Measurements from ENCODE around the gene TMEM143.

Gene TMEM143

GRCh38 chr19:48385461-48386087 is 21.8 kb upstream of the TMEM143 start:
- ChIA-PET CTCF (interaction anchor here (1.0 kb wide), 1 partner anchor 12 kb away, joined by 3 read pairs; no protein-coding TSS in a partner anchor), POLR2A (no interaction called here)
- no peak overlapping the region for H3K4me3 ChIP-seq (ENCODE audit: low read depth, low read length)
- DNase-seq (ENCODE audit: low read depth, low spot score): no peak
- TF ChIP-seq CTCF (IDR thresholded peaks at IDR 0.05; ENCODE audit: insufficient read depth, low read length, missing control alignments): no peak

- DNase-seq (ENCODE audit: low read depth, low spot score): no peak
- H3K4me3 ChIP-seq (ENCODE audit: low read depth, low read length): no peak overlapping the region
- POLR2A ChIA-PET: no interaction called here
- TF ChIP-seq CTCF (IDR thresholded peaks at IDR 0.05; ENCODE audit: insufficient read depth, low read length, missing control alignments): no peak
- CTCF ChIA-PET: interaction anchor here (1.5 to 2.3 kb wide), 3 partner anchors 9 to 11 kb away, joined by 5 to 14 read pairs (median 7); partner anchors contain the start of gene KDELR1
These were observed 18.5 kb upstream of the TMEM143 start for GRCh38 chr19:48382286-48382685.

GRCh38 chr19:48381178-48381950 is 17.6 kb upstream of the TMEM143 start:
- POLR2A ChIA-PET: interaction anchor here (0.8 kb wide), 1 partner anchor 10 kb away, joined by 6 read pairs; the partner anchor contains the start of gene KDELR1

DNA sequence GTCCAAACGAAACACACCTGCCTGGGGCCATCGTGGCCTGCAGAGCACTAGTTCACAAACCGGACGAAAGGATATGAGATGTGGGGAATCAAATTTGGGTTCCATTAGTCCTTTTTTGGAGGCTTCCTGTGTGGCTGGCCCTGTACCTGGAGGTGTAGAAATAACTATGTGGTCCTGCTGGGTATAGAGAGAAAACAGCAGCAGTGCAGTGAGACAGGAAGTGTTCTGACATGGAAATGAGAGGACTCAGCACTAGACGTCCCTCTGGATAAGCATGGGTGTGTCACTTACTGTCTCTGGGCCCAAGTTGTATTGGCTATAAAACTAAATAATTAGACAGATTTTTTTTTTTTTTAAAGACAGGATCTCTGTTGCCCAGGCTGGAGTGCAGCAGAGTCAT is 15.3 kb upstream of the TMEM143 start:
- no peak for TF ChIP-seq CTCF (IDR thresholded peaks at IDR 0.05; ENCODE audit: insufficient read depth, low read length, missing control alignments)
- DNase-seq (ENCODE audit: low read depth, low spot score): no peak
- CTCF ChIA-PET: interaction anchor here (2.2 kb wide), 1 partner anchor 12 kb away, joined by 8 read pairs; the partner anchor contains the start of gene KDELR1
- POLR2A ChIA-PET: no interaction called here
- H3K4me3 ChIP-seq (ENCODE audit: low read depth, low read length): no peak overlapping the region

More at GRCh38 chr19:48381178-48381950, 17.6 kb upstream of the TMEM143 start:
- no peak for TF ChIP-seq CTCF (IDR thresholded peaks at IDR 0.05; ENCODE audit: insufficient read depth, low read length, missing control alignments)
- CTCF ChIA-PET: interaction anchor here (0.7 to 2.3 kb wide), 3 partner anchors 10 to 62 kb away, joined by 3 to 14 read pairs (median 5); partner anchors contain the start of gene KDELR1
- no peak overlapping the region for H3K4me3 ChIP-seq (ENCODE audit: low read depth, low read length)
- DNase-seq (ENCODE audit: low read depth, low spot score): no peak

- TF ChIP-seq CTCF (IDR thresholded peaks at IDR 0.05; ENCODE audit: insufficient read depth, low read length, missing control alignments): no peak
- DNase-seq (ENCODE audit: low read depth, low spot score): no peak
- ChIA-PET POLR2A (interaction anchor here (1.3 kb wide), 1 partner anchor 15 kb away, joined by 3 read pairs; no protein-coding TSS in a partner anchor), CTCF (interaction anchor here (2.2 kb wide), 1 partner anchor 13 kb away, joined by 8 read pairs; the partner anchor contains the start of gene KDELR1)
- H3K4me3 ChIP-seq (ENCODE audit: low read depth, low read length): no peak overlapping the region
These were observed 14.4 kb upstream of the TMEM143 start for GRCh38 chr19:48378194-48378570.

- ChIA-PET POLR2A (interaction anchor here (0.6 to 1.1 kb wide), 2 partner anchors 10 to 13 kb away, joined by 3 to 5 read pairs; partner anchors contain the start of genes SYNGR4 and TMEM143), CTCF (interaction anchor here (0.9 to 1.9 kb wide), 3 partner anchors 11 to 18 kb away, joined by 3 to 7 read pairs (median 4); partner anchors contain the start of gene KDELR1)
- no peak for TF ChIP-seq CTCF (IDR thresholded peaks at IDR 0.05; ENCODE audit: insufficient read depth, low read length, missing control alignments)
These were observed 9.8 kb upstream of the TMEM143 start for GRCh38 chr19:48373567-48373966.

More at GRCh38 chr19:48373567-48373966, 9.8 kb upstream of the TMEM143 start:
- DNase-seq (ENCODE audit: low read depth, low spot score): no peak
- no peak overlapping the region for H3K4me3 ChIP-seq (ENCODE audit: low read depth, low read length)
